ENCODE measurements around the gene ATXN2. TPM values are rescaled to one million over a fixed set of nuclear protein-coding genes. Genes with fewer than 3 reads are reported as not detected.
"Not testable (repeated sequence)": the region's sequence is repeated elsewhere in the genome, so short reads cannot be mapped to it uniquely, and the experiment has no call there.

Gene ATXN2
- total RNA-seq, 1 experiment from 2014 or later: 78.5 TPM

DNA sequence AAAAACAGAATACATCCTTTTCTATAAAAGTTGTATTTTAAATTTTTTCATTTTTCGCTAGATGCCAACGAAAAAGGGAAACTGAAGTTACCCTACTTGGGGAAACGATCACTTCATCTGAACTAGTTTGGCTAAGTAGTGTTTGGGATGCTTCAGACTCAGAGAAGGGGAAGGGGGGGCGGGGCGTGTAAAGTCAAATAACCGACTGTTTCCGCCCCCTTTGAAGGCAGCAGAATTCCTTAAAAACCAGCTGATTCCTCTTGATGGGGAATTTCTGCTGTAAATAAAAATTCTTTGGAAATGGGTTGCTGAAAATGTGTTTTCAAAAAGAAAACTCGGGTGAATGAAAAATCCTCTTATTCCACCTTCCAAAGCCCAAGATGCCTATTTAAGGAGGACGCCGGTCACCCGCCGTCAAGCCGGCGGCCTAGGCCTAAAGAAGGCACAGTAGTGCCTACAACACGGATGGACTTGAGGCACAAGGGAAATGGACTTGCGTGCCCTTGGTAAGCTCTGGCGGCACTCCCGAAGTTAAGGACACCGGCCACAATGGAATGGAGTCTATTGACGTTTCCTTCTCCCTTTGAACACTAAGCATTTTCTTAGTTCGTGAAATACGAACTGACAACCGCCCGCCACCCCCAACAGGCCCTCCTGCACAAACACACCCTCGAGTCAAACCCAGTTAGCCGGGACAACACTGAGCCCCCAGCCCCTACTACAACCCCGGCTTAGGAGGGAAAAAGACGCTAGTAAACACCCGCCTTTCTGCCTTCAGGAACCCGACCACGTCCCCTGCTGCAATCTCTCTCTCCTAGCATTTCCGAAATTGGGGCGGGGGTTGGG is 1.9 kb downstream of the ATXN2 start:
- H3K4me1 ChIP-seq: peaks cover 22% of the 10 kb centered on the region
- no peaks in the 10 kb centered on the region for H3K27me3 ChIP-seq (replicated peaks; ENCODE audit: control insufficient read depth, insufficient read depth, low read length)
- peaks cover 26% of the 10 kb centered on the region for H3K36me3 Mint-ChIP-seq (ENCODE audit: insufficient read depth, unreplicated experiment)
- BruUV-seq (replicated peaks): TSS peak; percentile 53
- TF ChIP-seq, protein P1, sequence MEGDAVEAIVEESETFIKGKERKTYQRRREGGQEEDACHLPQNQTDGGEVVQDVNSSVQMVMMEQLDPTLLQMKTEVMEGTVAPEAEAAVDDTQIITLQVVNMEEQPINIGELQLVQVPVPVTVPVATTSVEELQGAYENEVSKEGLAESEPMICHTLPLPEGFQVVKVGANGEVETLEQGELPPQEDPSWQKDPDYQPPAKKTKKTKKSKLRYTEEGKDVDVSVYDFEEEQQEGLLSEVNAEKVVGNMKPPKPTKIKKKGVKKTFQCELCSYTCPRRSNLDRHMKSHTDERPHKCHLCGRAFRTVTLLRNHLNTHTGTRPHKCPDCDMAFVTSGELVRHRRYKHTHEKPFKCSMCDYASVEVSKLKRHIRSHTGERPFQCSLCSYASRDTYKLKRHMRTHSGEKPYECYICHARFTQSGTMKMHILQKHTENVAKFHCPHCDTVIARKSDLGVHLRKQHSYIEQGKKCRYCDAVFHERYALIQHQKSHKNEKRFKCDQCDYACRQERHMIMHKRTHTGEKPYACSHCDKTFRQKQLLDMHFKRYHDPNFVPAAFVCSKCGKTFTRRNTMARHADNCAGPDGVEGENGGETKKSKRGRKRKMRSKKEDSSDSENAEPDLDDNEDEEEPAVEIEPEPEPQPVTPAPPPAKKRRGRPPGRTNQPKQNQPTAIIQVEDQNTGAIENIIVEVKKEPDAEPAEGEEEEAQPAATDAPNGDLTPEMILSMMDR (IDR thresholded peaks at IDR 0.05; ENCODE audit: insufficient read depth in 1 of 2, low read depth in 1 of 2, low read length in 1 of 2, severe bottlenecking in 1 of 2, unreplicated experiment in 1 of 2): no peak
- no peaks in the 10 kb centered on the region for H3K9me3 ChIP-seq
- peak overlapping the region; percentile 89 for H3K4me3 Mint-ChIP-seq (ENCODE audit: unreplicated experiment)
- peaks cover 7% of the 10 kb centered on the region for H3K4me1 Mint-ChIP-seq (ENCODE audit: low read depth, unreplicated experiment)
- H3K36me3 ChIP-seq (ENCODE audit: control insufficient read depth, insufficient read depth, low read length): no peaks in the 10 kb centered on the region
- ChIA-PET POLR2A (interaction anchor here (1.3 kb wide), 1 partner anchor 88 kb away, joined by 3 read pairs; the partner anchor contains the start of genes ACAD10 and BRAP), CTCF (no interaction called here)
- peak overlapping the region; percentile 96 for H3K4me3 ChIP-seq (ENCODE audit: low read depth, low read length)
- intact Hi-C loops (cut with micrococcal nuclease; ENCODE audit: unreplicated experiment): loop anchor here (2.0 to 10.0 kb wide), 3 partner anchors 18 to 75 kb away; no protein-coding TSS in a partner anchor
- H3K27me3 Mint-ChIP-seq (ENCODE audit: insufficient read depth, unreplicated experiment): no peaks in the 10 kb centered on the region
- DNase-seq: peak; percentile 60 to 61
- H3K27ac Mint-ChIP-seq (ENCODE audit: unreplicated experiment): peak overlapping the region; percentile 86
- H3K9me3 Mint-ChIP-seq (ENCODE audit: unreplicated experiment): no peaks in the 10 kb centered on the region

DNA sequence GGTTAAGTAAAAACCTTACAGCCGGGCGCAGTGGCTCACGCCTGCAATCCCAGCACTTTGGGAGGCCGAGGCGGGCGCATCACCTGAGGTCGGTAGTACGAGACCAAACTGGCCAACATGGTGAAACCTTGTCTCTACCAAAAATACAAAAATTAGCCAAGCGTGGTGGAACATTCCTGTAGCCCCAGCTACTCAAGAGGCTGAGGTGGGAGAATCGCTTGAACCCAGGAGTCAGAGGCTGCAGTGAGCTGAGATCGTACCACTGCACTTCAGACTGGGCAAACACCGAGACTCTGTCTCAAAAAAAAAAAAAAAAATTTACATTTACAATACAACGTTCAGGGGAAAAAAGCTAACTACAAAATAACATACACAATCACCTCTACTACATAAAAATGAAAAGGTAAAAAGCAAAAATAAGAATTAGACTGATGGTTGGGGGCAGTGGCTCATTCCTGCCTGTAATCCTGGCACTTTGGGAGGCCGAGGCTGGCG is 3.7 kb downstream of the ATXN2 start:
- peaks cover 26% of the 10 kb centered on the region for H3K36me3 Mint-ChIP-seq (ENCODE audit: insufficient read depth, unreplicated experiment)
- H3K36me3 ChIP-seq (ENCODE audit: control insufficient read depth, insufficient read depth, low read length); H3K4me3 ChIP-seq (ENCODE audit: low read depth, low read length); H3K27ac Mint-ChIP-seq (ENCODE audit: unreplicated experiment); H3K4me3 Mint-ChIP-seq (ENCODE audit: unreplicated experiment); DNase-seq; POLR2A ChIA-PET; H3K9me3 ChIP-seq; BruUV-seq (replicated peaks); CTCF ChIA-PET; H3K9me3 Mint-ChIP-seq (ENCODE audit: unreplicated experiment); H3K27me3 ChIP-seq (replicated peaks; ENCODE audit: control insufficient read depth, insufficient read depth, low read length); H3K27me3 Mint-ChIP-seq (ENCODE audit: insufficient read depth, unreplicated experiment); H3K4me1 Mint-ChIP-seq (ENCODE audit: low read depth, unreplicated experiment): not testable (repeated sequence)
- intact Hi-C loops (cut with micrococcal nuclease; ENCODE audit: unreplicated experiment): loop anchor here (5.0 to 10.0 kb wide), 2 partner anchors 59 to 77 kb away; no protein-coding TSS in a partner anchor
- H3K4me1 ChIP-seq: peaks cover 15% of the 10 kb centered on the region; the same call in 1 of the 2 replicates

DNA sequence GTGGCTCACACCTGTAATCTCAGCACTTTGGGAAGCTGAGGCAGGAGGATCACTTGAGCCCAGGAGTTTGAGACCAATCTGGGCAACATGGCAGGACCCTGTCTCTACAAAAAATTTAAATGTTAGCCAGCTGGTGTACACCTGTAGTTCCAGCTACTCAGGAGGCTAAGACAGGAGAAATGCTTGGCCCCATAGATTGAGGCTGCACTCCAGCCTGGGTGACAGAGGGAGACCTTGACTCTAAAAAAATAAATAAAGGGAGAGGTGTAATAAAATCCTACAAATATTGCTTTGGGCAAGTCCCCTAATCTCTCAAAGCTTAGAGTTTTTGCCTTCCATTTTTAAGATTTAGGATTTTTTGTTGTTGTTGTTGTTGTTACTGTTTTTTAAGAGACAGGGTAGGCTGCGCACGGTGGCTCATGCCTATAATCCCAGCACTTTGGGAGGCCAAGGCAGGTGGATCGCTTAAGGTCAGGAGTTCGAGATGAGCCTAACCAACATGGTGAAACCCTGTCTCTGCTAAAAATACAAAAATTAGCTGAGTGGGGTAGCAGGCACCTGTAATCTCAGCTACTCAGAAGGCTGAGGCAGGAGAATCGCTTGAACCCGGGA is 7.6 kb downstream of the ATXN2 start:
- POLR2A ChIA-PET; H3K27me3 Mint-ChIP-seq (ENCODE audit: insufficient read depth, unreplicated experiment); H3K36me3 ChIP-seq (ENCODE audit: control insufficient read depth, insufficient read depth, low read length); H3K9me3 Mint-ChIP-seq (ENCODE audit: unreplicated experiment); H3K4me3 ChIP-seq (ENCODE audit: low read depth, low read length); H3K27ac Mint-ChIP-seq (ENCODE audit: unreplicated experiment); H3K27me3 ChIP-seq (replicated peaks; ENCODE audit: control insufficient read depth, insufficient read depth, low read length); H3K4me1 Mint-ChIP-seq (ENCODE audit: low read depth, unreplicated experiment); H3K9me3 ChIP-seq; BruUV-seq (replicated peaks); CTCF ChIA-PET; H3K4me3 Mint-ChIP-seq (ENCODE audit: unreplicated experiment); DNase-seq: not testable (repeated sequence)
- intact Hi-C loops (cut with micrococcal nuclease; ENCODE audit: unreplicated experiment): loop anchor here (10.0 kb wide), 1 partner anchor 63 kb away; no protein-coding TSS in a partner anchor
- peaks cover 17% of the 10 kb centered on the region for H3K36me3 Mint-ChIP-seq (ENCODE audit: insufficient read depth, unreplicated experiment)
- peaks cover 12% of the 10 kb centered on the region; the same call in 1 of the 2 replicates for H3K4me1 ChIP-seq

DNA sequence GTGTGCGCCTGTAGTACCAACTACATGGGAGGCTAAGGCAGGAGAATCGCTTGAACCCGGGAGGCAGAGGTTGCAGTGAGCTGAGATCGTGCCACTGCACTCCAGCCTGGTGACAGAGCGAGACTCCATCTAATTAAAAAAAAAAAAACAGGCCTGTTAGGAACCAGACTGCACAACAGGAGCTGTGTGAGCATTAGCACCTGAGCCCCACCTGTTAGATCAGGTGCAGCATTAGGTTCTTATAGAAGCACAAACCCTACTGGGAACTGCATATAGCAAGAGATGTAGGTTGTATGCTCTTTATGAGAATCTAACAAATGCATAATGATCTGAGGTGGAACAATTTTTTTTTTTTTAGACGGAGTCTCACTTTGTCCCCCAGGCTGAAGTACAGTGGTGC is 8.6 kb downstream of the ATXN2 start:
- intact Hi-C loops (cut with micrococcal nuclease; ENCODE audit: unreplicated experiment): loop anchor here (10.0 kb wide), 1 partner anchor 64 kb away; no protein-coding TSS in a partner anchor
- Mint-ChIP-seq H3K36me3 (ENCODE audit: insufficient read depth, unreplicated experiment) (peaks cover 15% of the 10 kb centered on the region), H3K4me3 (ENCODE audit: unreplicated experiment) (no peak overlapping the region), H3K27me3 (ENCODE audit: insufficient read depth, unreplicated experiment) (no peaks in the 10 kb centered on the region), H3K4me1 (ENCODE audit: low read depth, unreplicated experiment) (peaks cover 7% of the 10 kb centered on the region), H3K9me3 (ENCODE audit: unreplicated experiment) (no peaks in the 10 kb centered on the region), H3K27ac (ENCODE audit: unreplicated experiment) (no peak overlapping the region)
- TF ChIP-seq, protein P1 (IDR thresholded peaks at IDR 0.05; ENCODE audit: insufficient read depth in 1 of 2, low read depth in 1 of 2, low read length in 1 of 2, severe bottlenecking in 1 of 2, unreplicated experiment in 1 of 2): no peak
- H3K4me1 ChIP-seq: peaks cover 9% of the 10 kb centered on the region; the same call in 1 of the 2 replicates
- no peak overlapping the region for H3K4me3 ChIP-seq (ENCODE audit: low read depth, low read length)
- no peaks in the 10 kb centered on the region for H3K9me3 ChIP-seq
- POLR2A ChIA-PET: no interaction called here
- H3K27me3 ChIP-seq (replicated peaks; ENCODE audit: control insufficient read depth, insufficient read depth, low read length): no peaks in the 10 kb centered on the region
- CTCF ChIA-PET: interaction anchor here (0.6 kb wide), 1 partner anchor 159 kb away, joined by 3 read pairs; no protein-coding TSS in a partner anchor
- no peak for DNase-seq
- BruUV-seq (replicated peaks): no TSS peak
- H3K36me3 ChIP-seq (ENCODE audit: control insufficient read depth, insufficient read depth, low read length): no peaks in the 10 kb centered on the region
